ENCODE results near the gene CLRN3. TPM values are rescaled to one million over a fixed set of nuclear protein-coding genes. Genes with fewer than 3 reads are reported as not detected.

The CLRN3 gene
- total RNA-seq, 1 donor from 2014 or later = not detected

DNA sequence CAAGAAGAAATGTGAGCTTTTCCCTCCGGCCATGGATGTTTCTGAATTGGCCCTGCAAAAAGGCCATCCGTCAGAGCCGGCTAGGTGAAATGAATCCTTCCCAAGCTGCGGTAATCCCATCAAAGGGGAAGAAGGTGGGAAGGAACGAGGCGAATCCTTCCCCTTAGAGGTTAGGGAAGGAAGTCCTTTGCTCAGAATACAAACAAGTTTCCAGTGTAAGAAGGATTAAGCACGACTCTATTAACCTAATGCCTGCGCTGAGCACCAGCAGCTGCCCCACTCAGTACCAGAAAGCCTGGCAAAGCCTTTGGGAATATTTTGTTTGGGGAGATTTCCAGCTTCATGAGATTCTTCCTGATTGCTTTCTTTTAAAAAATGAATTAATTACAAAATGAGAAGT lies 42.8 kb downstream of the CLRN3 start:
- Mint-ChIP-seq H3K9me3 (no peaks in the 10 kb centered on the region), H3K36me3 (ENCODE audit: low read depth) (no peaks in the 10 kb centered on the region), H3K4me1 (peaks cover 25% of the 10 kb centered on the region), H3K27ac (peak overlapping the region; percentile 0), H3K27me3 (no peaks in the 10 kb centered on the region), H3K4me3 (no peak overlapping the region)
- POLR2A ChIA-PET = no interaction called here
- CTCF ChIA-PET = no interaction called here
- TF ChIP-seq, protein P1, sequence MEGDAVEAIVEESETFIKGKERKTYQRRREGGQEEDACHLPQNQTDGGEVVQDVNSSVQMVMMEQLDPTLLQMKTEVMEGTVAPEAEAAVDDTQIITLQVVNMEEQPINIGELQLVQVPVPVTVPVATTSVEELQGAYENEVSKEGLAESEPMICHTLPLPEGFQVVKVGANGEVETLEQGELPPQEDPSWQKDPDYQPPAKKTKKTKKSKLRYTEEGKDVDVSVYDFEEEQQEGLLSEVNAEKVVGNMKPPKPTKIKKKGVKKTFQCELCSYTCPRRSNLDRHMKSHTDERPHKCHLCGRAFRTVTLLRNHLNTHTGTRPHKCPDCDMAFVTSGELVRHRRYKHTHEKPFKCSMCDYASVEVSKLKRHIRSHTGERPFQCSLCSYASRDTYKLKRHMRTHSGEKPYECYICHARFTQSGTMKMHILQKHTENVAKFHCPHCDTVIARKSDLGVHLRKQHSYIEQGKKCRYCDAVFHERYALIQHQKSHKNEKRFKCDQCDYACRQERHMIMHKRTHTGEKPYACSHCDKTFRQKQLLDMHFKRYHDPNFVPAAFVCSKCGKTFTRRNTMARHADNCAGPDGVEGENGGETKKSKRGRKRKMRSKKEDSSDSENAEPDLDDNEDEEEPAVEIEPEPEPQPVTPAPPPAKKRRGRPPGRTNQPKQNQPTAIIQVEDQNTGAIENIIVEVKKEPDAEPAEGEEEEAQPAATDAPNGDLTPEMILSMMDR (IDR thresholded peaks at IDR 0.05) = no peak
- intact Hi-C loops (cut with micrococcal nuclease) = loop anchor here (5.0 kb wide), 3 partner anchors 277 to 1868 kb away; partner anchors contain the start of gene MKI67
- DNase-seq (no peak), ATAC-seq (ENCODE audit: low read depth) (no peak)

DNA sequence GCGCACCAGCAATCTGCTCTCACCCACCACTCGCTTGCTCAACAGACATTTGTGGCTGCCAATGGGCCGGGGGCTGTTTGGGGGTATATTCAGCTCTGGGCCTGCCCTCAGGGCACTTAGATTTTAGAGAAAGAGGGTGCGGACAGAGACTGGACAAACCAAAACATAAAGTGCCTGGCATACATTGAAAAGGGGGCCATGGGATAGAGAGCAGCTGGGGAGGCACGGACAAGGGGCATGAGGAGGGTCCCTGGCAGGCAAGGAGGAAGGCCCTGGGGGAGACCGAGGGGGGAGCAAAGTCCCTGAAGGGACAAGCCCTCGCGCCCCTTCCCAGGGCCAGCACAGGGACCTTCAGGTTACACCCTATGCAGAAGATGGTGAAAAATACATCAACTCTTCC lies 43.5 kb downstream of the CLRN3 start:
- DNase-seq (no peak), ATAC-seq (ENCODE audit: low read depth) (no peak)
- no peak overlapping the region for H3K4me3 Mint-ChIP-seq
- no peaks in the 10 kb centered on the region for H3K9me3 Mint-ChIP-seq
- no peaks in the 10 kb centered on the region for H3K27me3 Mint-ChIP-seq
- CTCF ChIA-PET = no interaction called here
- H3K36me3 Mint-ChIP-seq (ENCODE audit: low read depth) = no peaks in the 10 kb centered on the region
- TF ChIP-seq, protein P1 (IDR thresholded peaks at IDR 0.05) = no peak
- H3K27ac Mint-ChIP-seq = no peak overlapping the region
- POLR2A ChIA-PET = no interaction called here
- intact Hi-C loops (cut with micrococcal nuclease) = no loop called here
- peaks cover 18% of the 10 kb centered on the region for H3K4me1 Mint-ChIP-seq

DNA sequence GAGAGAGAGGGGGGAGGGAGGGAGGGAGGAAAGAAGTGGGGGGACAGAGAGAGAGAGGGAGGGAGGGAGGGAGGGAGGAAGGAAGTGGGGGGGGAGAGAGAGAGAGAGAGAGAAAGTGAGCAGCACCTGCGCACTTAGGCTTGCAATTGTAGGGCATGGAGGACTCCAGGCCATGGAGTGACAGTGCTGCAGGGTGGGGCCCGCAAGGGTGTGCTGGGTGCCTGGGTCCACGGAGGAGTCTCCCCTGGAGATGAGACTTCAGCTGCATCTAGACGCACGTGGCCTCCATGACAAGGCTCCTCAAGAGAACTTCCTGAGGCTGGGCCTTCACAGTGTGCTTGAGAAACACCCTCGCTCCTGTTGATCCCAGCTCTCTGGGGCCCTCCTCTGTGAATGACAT lies 44.5 kb downstream of the CLRN3 start:
- no peaks in the 10 kb centered on the region for H3K36me3 Mint-ChIP-seq (ENCODE audit: low read depth)
- peaks cover 8% of the 10 kb centered on the region for H3K4me1 Mint-ChIP-seq
- H3K27ac Mint-ChIP-seq = no peak overlapping the region
- H3K9me3 Mint-ChIP-seq = no peaks in the 10 kb centered on the region
- intact Hi-C loops (cut with micrococcal nuclease) = no loop called here
- CTCF ChIA-PET = no interaction called here
- POLR2A ChIA-PET = no interaction called here
- DNase-seq (no peak), ATAC-seq (ENCODE audit: low read depth) (no peak)
- no peaks in the 10 kb centered on the region for H3K27me3 Mint-ChIP-seq
- TF ChIP-seq, protein P1 (IDR thresholded peaks at IDR 0.05) = no peak
- H3K4me3 Mint-ChIP-seq = no peak overlapping the region

DNA sequence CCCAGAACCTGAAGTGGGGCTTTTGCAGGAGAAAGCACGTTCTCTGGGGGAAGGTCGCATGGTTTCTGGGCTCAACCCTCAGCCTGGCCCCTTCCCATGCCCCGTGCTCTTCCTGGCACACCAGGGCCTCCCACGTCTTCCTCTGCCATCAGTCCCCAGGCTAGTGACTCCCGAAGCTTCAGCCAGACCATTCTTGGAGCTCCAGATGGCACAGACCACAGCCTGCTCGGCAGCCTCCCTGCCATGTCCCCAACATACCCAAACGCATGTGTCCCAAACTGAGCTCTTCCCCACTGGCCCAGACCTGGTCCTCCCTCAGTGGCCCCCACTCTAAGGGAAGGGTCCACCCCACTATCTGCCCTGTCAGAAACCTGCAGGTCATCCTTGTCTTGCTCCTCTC lies 47.0 kb downstream of the CLRN3 start:
- H3K27me3 Mint-ChIP-seq = no peaks in the 10 kb centered on the region
- no peak overlapping the region for H3K4me3 Mint-ChIP-seq
- intact Hi-C loops (cut with micrococcal nuclease) = no loop called here
- ChIA-PET POLR2A (no interaction called here), CTCF (no interaction called here)
- H3K4me1 Mint-ChIP-seq = peaks cover 10% of the 10 kb centered on the region
- no peak overlapping the region for H3K27ac Mint-ChIP-seq
- TF ChIP-seq, protein P1 (IDR thresholded peaks at IDR 0.05) = no peak
- no peaks in the 10 kb centered on the region for H3K9me3 Mint-ChIP-seq
- no peak for DNase-seq
- H3K36me3 Mint-ChIP-seq (ENCODE audit: low read depth) = no peaks in the 10 kb centered on the region
- ATAC-seq (ENCODE audit: low read depth) = no peak

DNA sequence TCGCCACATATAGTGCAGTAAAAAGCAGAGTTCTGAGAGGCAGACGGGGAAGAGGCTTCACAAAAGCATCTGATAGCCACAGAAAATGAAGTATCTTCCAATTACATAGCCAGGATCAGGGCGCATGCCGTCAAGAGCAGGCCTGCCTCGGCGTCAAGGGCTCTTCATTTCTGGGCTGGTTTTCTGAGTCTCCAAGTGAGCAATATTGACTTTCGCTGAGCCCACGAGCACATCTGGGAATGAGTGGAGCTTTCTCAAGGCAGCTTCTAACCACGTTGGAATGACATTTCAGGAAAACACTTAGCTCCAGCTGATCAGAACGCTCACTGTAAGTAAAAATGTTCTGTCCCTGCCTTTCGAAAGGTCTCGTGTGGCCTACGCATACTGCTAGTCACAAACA lies 51.9 kb downstream of the CLRN3 start:
- no peak overlapping the region for H3K27ac Mint-ChIP-seq
- no peak overlapping the region for H3K4me3 Mint-ChIP-seq
- CTCF ChIA-PET = no interaction called here
- no peaks in the 10 kb centered on the region for H3K9me3 Mint-ChIP-seq
- no peak for ATAC-seq (ENCODE audit: low read depth)
- H3K4me1 Mint-ChIP-seq = peaks cover 4% of the 10 kb centered on the region
- H3K27me3 Mint-ChIP-seq = peaks cover 5% of the 10 kb centered on the region
- intact Hi-C loops (cut with micrococcal nuclease) = no loop called here
- H3K36me3 Mint-ChIP-seq (ENCODE audit: low read depth) = no peaks in the 10 kb centered on the region
- POLR2A ChIA-PET = no interaction called here
- DNase-seq = no peak
- TF ChIP-seq, protein P1 (IDR thresholded peaks at IDR 0.05) = no peak

Measured in activated B cell treated with CpG ODN at 0.5 μM for 24 hours (primary cell).